KG1 (cell line): ENCODE measurements around the gene OTUB2.

Experiments used
- DNase-seq: peaks from one replicate; lab custom pipeline; 2025; lab: John Stamatoyannopoulos, UW

Gene OTUB2

DNA sequence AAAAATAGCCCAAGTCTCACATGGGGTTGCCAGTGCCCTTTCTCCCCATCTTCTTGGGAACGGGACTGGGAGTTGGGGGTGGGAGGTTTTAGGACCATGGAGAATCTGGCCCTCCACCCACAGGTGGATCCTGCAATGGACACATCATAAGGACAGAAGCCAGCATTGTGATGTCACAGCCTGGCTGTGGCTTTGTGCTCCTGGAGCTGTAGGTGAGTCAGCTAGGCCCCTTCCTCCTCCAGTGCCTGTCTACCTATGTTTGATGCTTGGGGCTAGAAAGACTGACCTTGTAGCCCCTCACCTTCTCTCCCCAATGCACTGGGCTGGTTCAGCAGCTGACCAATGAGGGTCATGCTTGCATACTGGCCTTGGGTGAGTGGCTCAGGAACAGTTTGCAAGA lies 29.1 kb upstream of the OTUB2 start, which contains the start of gene CCDC197:
TSS of gene CCDC197 (plus strand) at position 220 of the 400 bp plus-strand sequence. CDS start 831 bp downstream, outside the sequence.
- no peak for DNase-seq

DNA sequence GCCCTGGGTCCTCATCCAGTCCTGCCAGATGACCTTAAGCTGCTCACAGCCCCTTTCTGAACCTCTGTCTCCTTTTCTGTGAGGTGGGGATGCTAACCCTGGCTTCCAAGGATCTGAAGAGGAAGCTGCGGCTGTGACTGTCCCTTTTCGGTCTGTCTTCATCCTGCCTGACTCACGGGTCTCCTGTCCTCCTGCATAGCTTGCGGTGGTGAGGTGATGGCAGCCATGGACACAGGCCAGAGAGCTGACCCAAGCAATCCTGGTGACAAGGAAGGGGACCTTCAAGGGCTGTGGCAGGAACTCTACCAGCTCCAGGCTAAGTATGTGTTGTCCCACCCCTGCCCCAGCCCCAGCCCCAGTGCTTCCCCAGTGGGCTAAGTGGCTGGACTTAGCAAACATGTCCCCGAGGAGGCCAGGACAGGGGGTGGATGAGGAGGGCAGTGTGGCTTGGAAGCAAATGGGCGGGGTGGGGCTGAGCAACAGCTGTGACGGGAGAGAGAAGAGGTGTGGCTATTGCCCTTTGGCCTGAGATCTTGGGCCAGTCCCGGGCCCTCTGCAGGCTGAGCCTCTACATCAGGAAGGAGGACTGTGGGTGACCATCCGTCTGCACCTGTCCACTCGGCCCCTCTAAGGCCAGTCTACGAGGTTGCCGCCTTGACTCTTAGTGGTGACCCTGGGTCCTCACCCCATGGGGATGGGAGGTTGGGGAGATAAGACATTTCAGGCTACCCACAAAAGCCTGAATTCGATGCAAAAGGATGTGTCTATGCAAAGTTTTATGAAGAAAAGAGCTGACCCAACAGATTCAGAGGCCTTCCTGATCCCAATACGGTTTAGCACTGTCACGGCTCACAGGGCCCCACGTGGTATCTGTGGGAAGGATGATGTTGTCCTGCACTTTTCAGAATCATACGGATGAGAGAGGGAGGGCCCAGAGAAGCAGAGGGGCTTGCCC lies 27.9 kb upstream of the OTUB2 start:
- DNase-seq = no peak

DNA sequence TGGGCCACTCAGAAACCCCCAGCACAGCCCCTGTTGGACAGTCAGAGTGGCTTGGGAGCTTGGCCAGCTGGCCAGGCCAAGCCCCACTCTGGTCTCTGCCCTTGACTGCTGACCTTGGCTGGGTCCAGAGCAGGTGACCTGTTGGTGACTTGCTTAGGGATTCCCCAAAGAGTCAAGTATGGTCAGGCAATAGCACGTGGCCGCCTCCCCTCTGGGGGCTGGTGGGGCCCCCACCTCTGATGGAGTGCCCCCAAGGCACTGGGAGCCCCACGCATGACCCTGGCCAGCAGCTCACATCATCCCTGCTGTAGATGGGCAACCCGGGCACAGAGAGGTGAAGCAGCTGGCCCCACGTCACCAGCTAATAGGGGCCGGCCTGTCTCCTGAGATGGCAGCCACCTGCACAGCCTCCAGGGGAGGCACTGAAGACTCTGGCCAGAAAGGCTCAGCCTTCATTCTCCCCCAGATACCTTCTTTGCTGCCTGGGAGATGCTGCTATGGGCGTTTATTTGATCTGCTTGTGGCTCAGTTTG lies 27.2 kb upstream of the OTUB2 start:
- DNase-seq = no peak

DNA sequence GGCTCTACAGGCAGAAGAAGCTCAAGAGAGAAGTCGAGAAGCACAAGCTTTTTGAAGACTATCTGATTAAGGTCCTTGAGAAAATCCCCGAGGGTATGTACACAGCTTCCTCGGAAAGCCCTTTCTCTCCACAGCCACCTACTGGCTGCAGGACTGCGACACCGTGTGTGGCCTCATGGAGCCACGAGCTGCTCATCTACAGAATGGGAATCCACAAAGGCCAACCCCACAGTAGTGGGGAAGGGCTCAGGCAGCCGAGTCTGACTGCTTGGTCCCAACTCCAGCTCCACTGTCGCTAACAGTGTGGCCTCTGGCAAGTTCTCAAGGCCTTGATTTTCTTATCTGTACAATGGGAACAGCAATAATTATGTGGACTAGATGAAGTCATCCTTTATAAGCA lies 26.6 kb upstream of the OTUB2 start:
- DNase-seq = no peak

DNA sequence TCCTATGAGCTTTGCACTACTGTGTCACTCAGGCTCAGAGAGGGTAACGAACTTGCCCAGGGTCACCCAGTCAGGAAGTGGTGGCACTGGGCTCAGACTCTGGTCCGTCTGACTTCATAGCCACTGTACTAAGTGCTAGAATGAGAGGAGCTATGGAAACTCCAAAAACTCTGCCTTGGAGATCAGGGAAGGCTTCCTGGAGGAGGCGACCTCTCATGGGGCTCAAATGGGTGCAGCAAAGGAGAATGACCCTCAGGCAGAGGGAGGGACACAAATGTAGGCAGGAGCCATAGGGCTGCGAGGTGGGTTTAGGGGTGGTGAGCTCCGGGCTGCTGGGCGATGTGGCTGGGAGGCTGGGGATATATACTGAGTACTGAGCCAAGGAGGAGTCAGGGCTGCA lies 25.9 kb upstream of the OTUB2 start:
- DNase-seq = no peak

DNA sequence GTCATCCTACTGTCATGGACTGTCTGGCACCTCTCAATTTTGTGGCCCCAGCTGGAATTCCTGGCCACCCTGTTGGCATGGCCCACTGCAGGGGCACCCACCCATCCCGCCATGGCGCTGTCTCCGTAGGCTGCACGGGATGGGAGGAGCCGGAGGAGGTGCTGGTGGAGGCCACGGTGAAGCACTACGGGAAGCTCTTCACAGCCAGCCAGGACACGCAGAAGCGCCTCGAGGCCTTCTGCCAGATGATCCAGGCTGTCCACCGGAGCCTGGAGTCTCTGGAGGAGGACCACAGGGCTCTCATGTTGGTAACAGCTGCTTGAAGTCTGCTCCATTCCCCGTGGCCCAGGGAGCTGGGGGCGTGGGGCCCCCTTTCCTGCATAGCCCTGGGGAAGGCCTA lies 25.1 kb upstream of the OTUB2 start:
- no peak for DNase-seq

DNA sequence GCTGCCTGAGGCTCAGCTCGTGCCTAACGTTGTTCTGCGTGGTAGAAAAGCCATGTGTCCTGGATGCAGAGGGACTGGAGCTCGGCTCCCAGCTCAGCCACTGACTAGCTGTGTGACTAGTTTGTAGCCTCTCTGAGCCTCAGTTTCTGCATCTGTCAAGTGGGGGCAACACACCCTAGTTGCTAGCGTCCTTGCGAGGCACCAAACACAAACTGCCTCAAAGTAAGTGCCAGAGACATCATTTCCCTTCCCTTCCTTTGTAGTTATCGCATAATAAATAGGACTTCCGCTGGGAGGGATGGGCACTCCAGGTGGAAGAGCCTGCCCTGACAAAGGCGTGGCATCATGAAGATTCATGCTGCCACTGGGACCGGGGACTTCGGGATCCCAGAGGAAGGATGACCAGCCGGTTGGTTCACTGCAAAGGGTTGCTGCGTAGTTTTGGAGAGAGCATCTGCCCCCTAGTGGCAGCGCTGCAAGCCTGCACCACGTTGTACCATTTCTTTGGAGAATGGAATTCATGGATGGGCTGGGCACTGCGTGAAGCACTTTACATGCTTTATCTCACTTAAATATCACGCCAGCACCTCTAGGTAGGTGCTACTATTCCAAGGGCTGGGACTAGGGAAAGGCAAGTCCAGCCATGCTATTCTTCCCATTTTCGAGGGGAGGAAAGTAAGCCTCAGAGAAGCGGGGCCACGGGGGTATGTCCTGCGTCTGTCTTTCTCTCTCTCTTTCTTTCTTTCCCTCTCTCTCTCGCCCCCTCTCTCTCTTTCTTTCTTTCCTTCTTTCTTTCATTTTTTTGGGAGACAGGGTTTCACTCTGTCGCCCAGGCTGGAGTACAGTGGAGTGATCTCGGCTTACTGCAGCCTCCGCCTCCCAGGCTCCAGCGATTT lies 24.4 kb upstream of the OTUB2 start:
- DNase-seq = peak; percentile 36

DNA sequence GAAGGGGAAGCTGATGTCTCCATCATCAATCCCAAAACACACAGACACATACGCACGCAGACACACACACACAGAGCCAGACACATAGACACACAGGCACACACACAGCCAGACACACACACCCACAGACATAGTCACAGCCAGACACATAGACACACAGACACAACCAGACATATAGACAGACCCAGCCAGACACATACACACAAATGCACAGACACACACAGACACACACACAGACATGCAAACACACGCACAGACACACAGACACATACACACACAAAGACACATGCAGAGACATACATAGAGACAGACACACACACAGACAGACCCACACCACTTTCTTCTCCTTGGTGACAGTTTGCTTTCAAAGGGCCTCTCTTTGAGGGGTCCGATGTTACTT lies 22.7 kb upstream of the OTUB2 start:
- DNase-seq = no peak

DNA sequence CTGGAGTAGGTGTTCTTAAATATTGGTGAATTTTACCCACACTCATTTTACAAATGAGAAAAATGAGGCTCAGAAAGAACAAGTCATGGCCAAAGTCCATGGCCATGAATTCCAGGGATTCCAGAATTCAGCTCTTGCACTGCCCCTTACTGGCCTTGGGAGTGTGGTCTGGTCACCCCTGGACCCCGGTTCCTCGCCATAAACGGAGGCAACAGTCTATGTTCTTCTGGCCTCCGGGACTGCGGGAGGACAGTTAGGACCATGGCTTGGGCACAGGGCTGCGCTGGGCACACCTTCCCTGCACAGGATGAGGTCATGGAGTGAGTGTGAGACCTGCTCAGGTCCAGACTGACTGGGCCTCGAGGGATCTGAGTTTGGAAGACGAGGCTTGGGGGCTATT lies 22.1 kb upstream of the OTUB2 start:
- no peak for DNase-seq

DNA sequence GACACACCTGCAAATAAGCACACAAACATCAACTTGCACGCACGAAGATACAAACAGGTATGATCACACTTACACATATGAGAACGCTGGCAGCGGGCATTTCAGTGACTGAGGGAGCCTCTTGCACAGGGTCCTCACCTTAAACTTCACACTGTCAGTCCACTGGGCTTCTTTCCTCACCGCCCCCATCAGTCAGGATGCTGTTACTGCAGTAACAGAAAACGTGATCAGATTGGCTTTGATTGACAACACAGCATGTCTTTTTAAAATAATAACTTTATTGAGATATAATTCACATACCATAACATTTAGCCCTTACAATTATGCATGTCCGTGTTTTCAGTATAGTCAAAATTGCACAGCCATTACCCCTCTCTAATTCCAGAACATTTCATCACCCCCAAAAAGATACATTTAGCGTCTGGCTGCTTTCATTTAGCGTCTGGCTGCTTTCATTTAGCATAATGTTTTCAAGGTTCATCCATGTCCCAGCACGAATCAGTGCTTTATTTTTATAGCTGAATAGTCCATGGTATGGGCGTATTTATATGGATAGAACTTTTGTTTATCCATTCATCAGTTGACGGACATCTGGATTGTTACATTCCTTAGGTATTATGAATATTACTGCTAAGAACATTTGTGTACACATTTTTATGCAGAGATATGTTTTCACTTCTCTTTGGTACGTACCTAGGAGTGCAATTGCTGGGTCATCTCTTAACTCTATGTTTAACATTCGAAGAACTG lies 20.6 kb upstream of the OTUB2 start:
- no peak for DNase-seq

DNA sequence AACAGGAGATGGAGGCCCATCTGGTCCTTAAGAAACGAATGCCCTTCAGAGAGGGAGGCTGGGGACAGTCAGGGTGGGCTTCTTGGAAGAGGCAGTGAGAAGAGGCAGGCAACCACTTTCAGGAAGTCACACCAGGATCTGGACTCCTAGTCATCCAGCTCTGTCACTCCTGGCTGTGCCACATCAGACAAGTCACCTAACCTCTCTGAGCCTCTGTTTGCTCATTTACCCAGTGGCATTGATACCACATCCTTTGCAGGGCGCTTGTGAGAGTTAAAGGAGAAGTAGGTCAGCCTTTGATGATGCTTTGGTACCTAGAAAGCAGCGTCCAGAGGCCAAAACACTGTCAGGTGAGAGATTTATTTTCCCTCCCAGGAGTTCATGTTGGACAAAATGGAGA lies 17.9 kb upstream of the OTUB2 start:
- no peak for DNase-seq

DNA sequence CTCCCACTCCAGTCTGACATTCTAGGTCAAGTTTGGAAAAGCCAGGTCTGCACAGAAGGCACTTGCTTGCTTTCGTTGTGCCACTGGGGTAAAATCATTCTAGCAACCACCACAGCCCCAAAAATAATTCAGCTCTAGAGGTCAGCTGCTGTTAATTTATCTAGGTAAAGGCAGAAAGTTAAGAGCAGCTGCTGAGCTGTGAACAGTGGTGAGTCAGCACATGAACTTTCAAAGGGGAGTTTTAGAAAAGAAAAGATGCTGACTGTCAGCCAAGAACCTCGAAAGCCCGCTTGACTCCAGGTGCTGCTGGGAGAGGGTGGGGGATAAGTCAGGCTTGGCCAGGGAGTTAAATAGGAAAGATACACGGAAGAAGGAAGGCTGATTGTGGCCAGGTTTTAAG lies 16.4 kb upstream of the OTUB2 start:
- DNase-seq = no peak

DNA sequence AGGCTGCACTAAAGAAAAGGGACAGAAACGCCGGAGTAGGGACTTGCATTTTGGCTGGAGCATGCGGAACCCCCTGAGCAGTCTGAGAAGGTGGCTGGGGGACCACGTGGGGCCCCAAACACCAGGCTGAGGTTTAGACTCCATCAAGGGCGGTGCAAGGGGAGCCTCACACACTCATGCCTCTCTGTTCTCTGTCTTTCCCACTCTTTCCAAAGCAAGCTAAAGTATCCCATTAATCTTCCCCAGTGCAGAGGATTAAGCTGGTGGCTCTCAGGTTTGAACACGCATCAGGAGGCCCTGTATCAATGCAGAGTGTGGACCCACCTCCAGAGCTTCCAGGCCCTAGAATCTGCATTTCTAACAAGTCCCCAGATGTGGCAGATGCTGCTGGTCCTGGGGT lies 15.5 kb upstream of the OTUB2 start:
- DNase-seq = no peak

DNA sequence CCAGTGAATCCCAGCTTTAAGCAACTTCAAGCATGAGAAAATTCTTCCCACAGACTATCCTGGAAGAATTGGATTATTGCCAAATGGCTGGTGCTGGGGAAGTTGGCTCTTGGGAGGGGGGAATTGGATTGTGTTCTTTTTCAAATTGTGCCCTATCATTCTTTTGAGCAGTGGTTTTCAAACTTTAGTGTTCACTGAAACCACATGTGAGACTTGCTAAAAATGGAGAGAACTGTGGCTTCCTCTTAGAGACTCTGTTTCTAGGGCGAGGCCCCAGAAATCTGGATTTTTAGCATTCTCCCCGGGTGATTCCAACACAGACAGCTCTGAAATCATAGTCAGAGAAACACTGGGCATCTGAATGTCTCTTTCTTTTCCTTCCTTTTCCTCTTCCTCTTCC lies 14.3 kb upstream of the OTUB2 start:
- DNase-seq = no peak

DNA sequence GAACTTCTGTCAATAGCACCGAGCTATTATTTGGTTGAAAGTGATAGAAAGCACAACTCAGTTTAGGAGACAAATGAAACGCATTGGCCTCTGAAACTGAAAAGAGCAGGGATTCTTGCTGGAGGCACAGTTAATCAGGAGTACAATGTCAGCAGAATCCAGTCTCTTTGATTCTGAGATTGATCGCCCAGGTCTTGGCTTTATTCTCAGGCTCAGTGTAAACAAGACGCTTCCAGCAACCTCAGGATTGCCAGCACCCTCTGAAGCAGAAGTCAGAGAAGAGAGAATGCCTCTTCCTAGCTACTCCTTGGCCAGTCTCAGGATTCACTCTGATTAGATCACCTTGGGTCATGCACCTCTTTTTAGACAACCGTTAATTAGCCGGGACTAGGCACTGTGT lies 11.8 kb upstream of the OTUB2 start:
- no peak for DNase-seq

DNA sequence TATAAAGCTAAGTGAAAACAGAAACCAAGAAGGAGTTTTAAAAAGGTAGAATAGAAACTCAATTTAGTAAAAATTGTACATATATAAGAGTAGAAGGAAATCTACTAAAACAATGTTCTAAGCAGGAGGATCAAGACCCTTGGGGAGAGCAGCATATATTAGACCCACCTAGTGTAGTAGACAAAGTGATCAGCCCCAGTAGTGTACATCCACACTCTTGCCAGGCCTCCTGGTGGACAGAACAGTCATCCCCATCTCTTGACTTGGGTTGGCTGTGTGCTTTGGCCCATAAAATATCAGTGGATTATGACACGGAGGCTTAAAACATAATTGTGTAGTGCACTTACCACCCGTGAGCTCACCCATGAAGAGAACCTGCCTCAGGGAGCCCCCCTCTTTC lies 10.9 kb upstream of the OTUB2 start:
- no peak for DNase-seq

DNA sequence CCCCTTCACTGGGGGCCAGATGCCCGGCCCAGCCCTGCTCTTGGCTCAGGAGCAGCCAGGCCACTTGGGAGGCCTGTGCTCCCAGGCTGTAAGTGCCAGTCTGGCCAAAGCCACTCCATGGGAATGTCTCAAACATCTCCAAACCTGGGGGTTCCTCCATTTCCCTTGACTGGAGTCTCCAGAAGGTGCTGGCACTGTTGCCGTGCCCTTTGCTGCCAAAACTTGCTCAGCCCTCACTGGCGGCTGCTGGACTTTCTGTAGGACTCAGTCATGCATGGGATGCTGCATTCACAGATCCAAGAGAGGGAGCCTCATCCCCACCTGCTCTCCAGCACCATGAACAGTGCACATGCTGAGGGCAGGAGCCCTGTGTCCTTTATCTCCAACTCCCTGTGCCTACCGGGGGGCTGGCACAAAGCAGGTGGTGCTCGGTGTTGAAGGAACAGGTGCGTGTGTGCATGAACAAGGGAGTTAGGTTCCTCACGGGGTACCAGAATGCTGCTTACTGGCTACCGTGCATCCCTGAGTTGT lies 9.6 kb upstream of the OTUB2 start:
- no peak for DNase-seq

DNA sequence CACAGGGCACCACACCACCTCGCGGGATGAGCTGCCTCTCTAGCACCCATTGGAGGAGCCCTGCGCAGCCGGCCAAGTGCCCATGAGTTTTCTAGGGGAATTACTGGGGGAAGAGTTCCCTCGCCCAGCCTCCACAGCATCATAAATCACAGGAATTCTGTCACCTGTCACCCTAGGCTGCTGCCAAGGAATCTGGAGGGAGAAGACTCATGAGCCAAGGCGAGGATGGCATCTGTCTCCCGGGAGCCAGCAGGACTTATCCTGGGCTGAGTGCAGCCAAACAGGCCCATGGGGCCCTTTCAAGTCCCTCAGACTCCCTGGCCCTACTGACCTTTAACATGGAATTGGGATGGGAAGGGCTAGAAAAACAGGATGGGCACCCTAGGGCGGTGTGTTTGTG lies 7.8 kb upstream of the OTUB2 start:
- no peak for DNase-seq

DNA sequence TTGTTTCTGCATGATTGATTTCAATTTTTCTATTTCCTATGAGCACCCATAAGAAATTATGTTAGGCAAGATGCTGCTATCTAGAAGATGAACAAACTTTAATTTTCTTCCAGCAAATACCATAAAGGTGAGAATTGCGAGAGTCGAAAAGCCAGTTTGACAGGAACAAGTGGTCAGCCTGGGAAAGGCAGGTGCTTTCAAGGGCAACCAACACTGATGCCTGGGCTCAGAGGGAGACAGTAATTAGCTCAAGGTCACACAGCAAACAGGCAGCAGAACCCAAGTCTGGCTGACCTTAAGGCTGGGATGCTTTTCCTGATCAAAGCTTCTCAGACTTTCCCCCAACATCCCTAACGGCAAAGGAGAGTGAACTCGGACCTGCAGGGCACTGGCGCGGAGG lies 6.8 kb upstream of the OTUB2 start:
- DNase-seq = no peak

DNA sequence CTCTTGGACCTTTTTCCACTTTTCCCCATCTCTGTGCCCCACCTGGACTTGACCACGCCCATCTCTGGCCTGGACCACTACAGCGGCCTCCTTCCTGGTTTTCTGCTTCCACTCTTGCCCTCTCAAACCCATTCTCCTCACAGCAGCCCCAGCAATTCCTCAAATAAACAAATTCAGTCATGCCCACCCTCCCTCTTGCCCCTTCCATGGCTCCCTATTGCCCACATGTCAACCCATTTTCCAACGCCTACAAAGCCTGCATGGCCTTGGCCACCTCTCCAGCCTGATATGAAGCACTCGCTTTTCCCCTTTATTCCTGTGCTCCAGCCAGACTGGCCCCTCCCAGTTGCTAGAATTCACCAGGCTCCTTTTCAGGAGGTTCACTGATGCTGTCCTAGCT lies 5.9 kb upstream of the OTUB2 start:
- no peak for DNase-seq

DNA sequence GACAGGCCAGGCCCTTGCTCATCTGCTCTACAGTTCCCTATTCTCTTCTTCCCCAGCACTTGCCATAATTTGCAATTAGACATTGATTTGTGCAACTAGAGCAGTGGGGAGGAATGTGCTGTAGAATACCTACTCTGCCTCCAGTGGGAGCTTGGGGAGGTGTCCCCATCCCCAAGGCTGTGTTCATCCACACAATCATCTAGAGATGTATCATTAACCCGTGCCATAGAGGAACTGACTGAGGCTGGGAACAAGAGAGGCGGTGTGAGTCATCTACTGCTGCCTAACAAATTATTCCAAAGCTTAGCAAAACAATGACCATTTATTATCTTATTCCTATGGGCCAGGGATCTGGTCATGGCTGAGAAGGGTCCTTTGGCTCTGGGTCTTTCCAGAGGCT lies 5.1 kb upstream of the OTUB2 start:
- DNase-seq = no peak
